ENCODE results near the gene DLG5.

The DLG5 gene

DNA sequence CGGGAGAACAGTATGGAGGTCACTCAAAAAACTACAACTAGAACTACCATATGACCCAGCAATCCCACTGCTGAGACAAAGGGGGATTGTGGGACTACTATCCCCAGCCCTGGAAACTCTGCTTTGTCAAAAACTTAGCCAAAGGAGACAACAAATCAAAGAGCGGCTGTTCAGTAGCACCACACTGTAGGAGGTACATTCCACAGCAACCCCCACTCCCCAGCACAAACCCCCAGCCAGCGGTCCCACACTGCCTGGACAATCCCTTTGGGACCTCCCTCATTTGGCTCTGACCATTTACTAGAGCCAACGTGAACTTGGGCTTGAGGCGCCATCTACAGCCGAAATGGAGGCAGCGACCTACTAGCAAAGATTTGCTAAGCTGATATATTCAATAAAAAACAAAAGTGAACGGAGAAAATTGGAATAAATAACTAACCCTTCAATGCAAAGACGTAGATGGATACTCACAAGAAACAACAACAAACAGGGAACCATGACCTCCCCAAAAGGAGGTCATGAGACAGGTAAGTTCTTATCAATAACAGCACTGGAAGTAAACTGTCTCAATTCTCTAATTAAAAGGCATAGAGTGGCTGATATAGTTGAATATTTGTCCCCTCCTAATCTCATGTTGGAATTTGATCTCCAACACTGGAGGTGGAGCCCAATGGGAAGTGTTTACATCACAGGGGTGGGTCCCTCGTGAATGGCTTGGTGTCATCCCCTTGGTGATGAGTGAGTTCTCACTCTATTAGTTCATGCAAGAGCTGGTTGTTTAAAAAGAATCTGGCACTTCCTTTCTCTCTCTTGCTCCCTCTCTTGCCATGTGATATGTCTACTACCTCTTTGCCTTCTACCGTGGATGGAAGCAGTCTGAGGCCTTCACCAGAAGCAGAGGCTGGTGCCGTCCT is 170.0 kb downstream of the DLG5 start:
- no peak for DNase-seq

DNA sequence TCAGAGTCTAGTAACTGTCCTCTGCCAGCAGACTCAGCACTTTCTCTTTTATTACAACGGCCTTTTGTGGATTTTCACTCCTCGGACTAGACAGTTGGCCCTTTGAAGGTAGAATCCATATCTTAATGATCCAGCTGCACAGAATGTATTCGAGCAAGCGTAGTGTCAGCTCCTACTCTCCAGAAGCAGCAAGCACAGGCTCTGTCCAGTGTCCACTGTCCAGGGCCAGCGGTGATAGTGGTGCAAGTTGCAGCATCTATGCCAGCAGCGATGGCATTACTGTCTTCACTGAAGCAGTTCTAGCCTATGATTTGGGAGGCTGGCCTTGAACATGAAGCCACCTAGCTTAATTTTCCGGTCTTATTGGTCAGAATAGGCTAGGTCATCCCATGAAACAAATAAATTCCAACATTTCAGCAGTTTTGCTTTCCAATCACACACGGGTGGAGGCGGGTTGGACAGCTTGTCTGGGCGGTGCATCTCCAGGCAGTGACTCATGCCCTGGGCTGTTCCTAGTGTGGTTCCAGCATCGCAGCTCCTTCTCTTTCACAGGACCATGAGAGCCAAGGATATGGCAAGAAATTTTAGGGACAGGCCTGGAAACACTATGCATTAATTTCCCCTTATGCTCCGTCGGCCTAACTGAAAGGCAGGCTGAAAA is 180.4 kb downstream of the DLG5 start:
- no peak for DNase-seq

DNA sequence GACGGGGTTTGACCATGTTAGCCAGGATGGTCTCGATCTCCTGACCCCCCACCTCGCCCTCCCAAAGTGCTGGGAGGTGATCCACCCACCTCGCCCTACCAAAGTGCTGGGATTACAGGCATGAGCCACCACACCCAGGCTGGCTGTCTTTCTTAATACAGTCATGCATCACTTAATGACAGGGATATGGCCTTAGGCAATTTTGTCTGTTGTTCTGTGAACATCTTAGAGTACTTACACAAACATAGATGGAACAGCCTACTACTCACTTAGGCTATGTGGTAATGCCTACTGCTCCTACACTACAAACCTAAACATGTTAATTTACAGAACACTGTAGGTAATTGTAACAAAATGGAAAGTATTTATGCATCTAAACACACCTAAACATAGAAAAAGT is 182.3 kb downstream of the DLG5 start:
- DNase-seq = no peak

DNA sequence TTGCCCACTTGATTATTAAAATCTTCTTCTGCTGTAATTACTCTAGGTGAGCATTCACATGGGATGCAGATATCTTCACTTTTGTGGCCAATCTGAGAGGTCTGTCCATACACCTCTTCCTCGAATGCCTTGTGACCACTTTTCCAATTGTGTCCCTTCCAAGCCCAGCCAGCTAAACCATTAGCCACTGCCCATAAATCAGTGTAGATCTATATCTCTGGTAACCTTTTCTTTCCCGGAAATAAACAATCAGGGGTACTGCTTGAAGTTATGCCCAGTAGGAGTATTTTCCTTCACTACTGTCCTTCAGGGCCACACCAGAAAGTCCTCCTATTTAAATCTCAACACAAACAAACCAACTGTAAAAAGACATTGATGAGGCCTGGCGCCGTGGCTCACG is 184.4 kb downstream of the DLG5 start:
- no peak for DNase-seq

DNA sequence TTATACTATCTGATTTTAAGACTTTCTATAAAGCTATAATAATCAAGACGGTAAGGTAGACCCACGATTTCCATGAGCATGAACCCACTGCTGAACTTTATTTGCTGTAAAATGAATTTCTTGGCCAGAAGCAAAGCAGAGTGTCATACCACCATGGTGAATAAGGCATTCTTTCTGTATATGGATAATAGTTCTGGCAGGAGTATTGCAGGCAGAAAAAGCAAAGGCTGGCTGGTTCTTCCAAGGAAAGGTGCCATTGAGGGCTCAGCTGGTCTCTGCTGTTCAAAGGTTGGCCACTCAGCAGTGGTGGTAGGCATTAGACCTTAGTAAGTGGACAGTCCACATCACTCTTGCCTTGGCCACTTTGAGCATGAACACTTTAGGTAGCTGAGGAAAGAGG is 184.8 kb downstream of the DLG5 start:
- no peak for DNase-seq
